Gastrocnemius medialis (tissue), 4 donors: Measurements from ENCODE around the gene TMCC1.

Source experiments
- POLR2A ChIP-seq, 2 donors: fragments of 450-650 bp; IDR thresholded peaks; one replicate each; pipeline ENCODE4 v1.6.1; 2017; ENCODE audit warnings: antibody characterized with exemption in 2 of 2, mild to moderate bottlenecking in 2 of 2, moderate library complexity in 2 of 2
- TF ChIP-seq, protein P1 (sequence below), 5 experiments: fragments of 450-650 bp in 3 of 5; fragments of 200-600 bp in 2 of 5; sonication (generic) in 2 of 5; IDR thresholded peaks in 4 of 5; conservative IDR thresholded peaks in 1 of 5; 1 replicate in 4 of 5; 2 replicates in 1 of 5; pipeline ENCODE4 v1.5.1; 2016 to 2019; ENCODE audit warnings: antibody characterized with exemption in 5 of 5, mild to moderate bottlenecking in 3 of 5, moderate library complexity in 3 of 5

DNA sequence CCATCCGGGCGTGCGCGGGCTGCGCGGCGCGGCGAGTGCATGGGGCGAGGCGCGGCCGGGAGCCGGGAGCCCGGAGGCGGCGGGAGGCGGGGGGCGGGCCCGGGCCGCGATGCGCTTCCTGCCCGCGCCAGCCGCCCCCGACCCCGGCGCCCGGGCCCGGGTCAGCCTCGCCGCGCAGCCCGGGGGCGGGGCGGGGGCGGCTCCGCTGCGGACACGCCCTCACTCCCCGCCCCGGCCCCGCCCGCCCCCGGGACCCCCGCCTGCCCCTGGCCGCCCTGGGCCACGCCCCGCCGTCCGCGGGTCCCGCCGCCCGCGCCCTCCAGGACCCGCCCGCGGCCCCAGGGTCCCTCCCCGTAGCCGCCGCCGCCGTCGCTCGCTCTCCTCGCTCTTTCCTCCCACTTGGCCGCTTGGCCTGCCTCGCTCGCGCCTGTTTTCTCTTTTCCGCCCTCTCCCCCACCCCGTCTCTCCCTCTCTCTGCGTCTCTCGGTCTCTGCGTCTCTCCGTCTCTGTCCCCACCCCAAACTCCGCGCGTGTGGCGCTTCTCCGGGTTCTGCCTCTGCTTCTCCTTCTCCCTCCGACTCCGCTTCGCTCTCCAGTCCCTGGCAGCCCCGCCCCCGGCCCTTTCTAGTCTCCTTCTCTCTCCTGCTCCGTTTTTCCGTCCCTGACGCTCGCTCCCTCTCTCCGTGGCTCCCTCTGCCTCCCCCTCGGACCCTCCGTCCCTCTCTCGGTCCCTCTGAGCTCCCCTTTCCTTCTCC lies 286.7 kb downstream of the TMCC1 start, which contains the start of gene PLXND1:
- peak; percentile 34 to 55 for TF ChIP-seq POLR2A (IDR thresholded peaks at IDR 0.05)
- TF ChIP-seq, protein P1, sequence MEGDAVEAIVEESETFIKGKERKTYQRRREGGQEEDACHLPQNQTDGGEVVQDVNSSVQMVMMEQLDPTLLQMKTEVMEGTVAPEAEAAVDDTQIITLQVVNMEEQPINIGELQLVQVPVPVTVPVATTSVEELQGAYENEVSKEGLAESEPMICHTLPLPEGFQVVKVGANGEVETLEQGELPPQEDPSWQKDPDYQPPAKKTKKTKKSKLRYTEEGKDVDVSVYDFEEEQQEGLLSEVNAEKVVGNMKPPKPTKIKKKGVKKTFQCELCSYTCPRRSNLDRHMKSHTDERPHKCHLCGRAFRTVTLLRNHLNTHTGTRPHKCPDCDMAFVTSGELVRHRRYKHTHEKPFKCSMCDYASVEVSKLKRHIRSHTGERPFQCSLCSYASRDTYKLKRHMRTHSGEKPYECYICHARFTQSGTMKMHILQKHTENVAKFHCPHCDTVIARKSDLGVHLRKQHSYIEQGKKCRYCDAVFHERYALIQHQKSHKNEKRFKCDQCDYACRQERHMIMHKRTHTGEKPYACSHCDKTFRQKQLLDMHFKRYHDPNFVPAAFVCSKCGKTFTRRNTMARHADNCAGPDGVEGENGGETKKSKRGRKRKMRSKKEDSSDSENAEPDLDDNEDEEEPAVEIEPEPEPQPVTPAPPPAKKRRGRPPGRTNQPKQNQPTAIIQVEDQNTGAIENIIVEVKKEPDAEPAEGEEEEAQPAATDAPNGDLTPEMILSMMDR (IDR thresholded peaks at IDR 0.05 in 4 of 5, conservative IDR thresholded peaks at IDR 0.05 in 1 of 5): no peak
